GM12892 (cell line): ENCODE data around the gene CCND1.

Source experiments
- DNase-seq: peaks from one replicate; pipeline ENCODE4 v3.0.0; 2011; ENCODE audit not compliant: insufficient read length
- FAIRE-seq: peaks from 2 replicates; lab custom pipeline; 2011; peaks lifted over from hg19 to GRCh38; lab: Jason Lieb, UNC
- POLR2A ChIP-seq: IDR thresholded peaks from 2 replicates; pipeline ENCODE4 v1.6.1; 2011; ENCODE audit warnings: low read depth, low read length, control low read depth
- POLR2AphosphoS5 ChIP-seq: IDR thresholded peaks from 2 replicates; pipeline ENCODE4 v1.6.1; 2011; ENCODE audit warnings: low read depth, low read length, control low read depth
- TAF1 ChIP-seq: IDR thresholded peaks from 2 replicates; pipeline ENCODE4 v1.6.1; 2011; ENCODE audit warnings: low read depth, mild to moderate bottlenecking, control low read depth, low read length, borderline replicate concordance

The CCND1 gene

DNA sequence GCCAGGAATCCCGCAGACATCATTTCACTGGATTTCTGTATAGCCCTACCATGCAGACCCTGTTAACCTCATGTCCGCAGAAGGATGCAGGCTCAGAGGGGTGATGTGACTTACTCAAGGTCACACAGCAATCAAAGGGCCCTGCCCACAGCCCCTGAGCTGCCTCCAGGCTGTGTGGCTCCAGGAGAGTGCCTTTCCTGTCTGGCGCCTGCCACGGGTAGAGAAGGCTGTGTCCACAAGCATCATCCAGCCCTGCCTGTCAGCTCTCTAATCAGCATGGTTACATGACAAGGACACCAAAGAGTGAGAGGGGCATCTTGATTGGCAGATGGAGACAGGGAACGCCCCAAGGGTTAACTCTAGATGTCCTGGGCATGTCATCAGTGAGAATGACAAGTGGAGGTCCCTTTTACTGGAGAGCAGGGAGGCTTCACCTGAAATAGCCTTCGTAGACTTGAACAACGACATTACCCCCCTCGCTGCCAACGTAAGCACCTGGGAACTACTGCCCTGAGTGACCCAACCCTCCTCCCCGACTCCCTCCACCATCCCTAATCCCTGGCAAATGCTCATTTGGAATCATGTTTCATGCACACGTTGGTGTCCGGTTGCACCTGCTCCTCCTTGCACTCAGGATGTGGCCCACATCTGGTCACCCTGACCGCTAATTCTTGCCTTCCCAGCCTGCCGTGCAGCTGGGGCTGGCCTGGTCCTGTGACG is 56.0 kb downstream of the CCND1 start:
- DNase-seq (no peak), FAIRE-seq (no peak)
- TF ChIP-seq POLR2A (no peak), TAF1 (no peak), POLR2AphosphoS5 (no peak)

DNA sequence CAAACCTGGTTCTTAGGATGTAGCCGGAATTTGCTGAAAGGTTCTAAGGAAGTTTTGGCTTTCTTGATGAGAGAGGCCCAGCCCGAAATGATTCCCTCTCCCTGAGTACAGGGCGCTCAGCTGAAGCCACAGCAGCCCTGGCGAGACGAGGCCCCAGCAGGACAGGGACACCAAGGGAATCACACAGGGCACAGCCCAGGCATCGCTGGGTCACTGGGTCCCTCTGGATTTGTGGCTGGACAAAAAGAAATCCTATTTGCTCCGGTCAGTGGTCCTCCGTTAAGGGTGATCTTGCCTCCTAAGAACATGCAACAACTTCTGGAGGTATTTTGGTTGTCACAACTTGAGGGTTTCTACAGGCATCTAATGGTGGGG is 56.5 kb downstream of the CCND1 start:
- FAIRE-seq = no peak
- TF ChIP-seq POLR2A (no peak), POLR2AphosphoS5 (no peak), TAF1 (no peak)

GRCh38 chr11:69697861-69698260 is 56.9 kb downstream of the CCND1 start:
- FAIRE-seq = no peak
- no peak for TF ChIP-seq POLR2AphosphoS5
- TF ChIP-seq TAF1 = no peak
- TF ChIP-seq POLR2A = no peak
- no peak for DNase-seq

More for the DNA sequence above, 56.5 kb downstream of the CCND1 start:
- DNase-seq = no peak

- FAIRE-seq = no peak
- TF ChIP-seq POLR2AphosphoS5 = no peak
- no peak for TF ChIP-seq TAF1
- TF ChIP-seq POLR2A = no peak
- no peak for DNase-seq
These were observed 57.4 kb downstream of the CCND1 start for GRCh38 chr11:69698362-69698761.

DNA sequence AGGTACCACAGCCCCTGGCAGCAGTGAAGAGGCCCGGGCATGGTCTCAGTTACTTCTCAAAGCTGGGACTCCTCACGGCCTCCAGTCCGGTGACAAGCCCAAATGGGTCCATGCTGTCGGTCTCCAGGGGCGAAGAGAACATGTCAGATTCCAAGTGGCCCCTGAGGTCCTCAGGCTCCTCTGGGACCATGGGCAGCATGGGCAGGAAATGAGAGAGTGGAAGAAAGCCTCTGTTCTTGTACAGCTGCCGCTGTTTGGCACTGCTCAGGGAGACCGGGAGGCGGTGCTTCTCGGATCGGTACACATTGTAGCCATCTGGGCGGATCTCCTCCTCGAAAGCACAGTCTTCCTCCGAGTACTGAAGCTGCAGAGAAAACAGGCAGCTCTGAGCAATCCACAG is 58.3 kb downstream of the CCND1 start:
- TF ChIP-seq POLR2A (no peak), TAF1 (no peak), POLR2AphosphoS5 (no peak)
- DNase-seq (no peak), FAIRE-seq (no peak)

DNA sequence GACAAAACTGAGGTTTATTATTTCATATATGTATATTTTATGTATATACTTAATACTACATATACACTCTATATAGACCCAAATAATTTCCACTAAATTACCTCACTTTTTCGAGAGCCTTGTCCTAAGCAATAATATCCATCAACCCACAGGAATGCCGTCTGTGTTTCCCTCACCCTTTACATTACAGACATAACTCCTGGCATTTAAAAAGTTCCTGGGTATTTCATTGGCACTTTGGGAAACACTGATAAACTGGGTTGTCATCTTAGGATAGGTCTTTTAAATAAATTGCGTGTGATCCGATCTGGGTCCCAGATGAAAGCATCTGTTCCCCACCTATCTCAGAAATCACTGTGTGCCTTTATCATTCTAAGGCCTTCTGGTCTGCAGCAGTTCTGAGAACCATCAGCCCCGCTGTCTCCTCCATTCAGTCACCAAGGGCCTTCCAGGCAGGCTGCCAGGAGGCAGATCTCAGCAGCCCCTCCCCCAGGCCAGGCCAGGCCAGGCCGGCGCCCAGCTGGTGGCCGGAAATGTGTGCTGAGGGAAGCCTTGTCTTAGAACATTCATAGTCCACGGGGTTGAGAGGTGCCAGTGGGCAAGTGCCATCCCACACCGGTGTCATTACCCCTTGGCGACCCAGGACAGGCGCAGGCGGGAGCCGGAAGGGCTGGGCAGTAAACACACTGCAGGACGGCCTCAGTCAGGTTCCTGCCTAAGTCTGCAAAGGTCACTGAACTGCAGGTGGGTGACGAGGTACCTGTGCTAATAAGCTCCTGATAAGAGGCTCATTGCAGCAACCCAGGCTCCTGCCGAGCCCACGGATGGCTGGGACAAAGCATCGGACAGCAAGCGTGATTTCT is 59.6 kb downstream of the CCND1 start:
- no peak for TF ChIP-seq POLR2AphosphoS5
- no peak for TF ChIP-seq TAF1
- TF ChIP-seq POLR2A = no peak
- DNase-seq (no peak), FAIRE-seq (no peak)

DNA sequence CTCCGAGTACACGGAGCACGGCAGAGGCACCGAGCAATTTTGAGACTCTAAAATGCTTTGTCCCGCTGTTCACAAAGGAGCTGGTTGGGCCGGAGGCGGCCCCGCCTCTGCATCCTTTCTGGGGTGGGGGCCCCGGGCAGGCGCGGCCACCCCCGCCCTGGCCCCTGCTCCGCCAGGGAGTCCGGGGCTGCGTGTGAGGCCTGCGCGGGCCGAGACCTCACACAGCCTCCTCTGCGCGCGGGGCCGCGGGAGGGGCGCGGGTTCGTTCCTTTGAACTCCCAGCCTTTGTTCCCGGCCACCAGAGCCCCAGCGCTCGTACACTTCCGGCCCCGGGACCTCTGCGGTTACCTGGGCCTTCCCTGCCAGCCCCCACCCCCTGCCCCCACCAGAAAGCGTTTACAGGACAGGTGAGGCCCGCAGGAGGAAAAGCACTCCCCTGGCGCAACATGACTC is 61.3 kb downstream of the CCND1 start:
- FAIRE-seq (no peak), DNase-seq (no peak)
- TF ChIP-seq POLR2A (no peak), TAF1 (no peak), POLR2AphosphoS5 (no peak)

GRCh38 chr11:69702769-69703452 is 62.0 kb downstream of the CCND1 start:
- DNase-seq (no peak), FAIRE-seq (no peak)
- TF ChIP-seq POLR2A (no peak), POLR2AphosphoS5 (no peak), TAF1 (no peak)

GRCh38 chr11:69703453-69703767 is 62.5 kb downstream of the CCND1 start:
- TF ChIP-seq TAF1 (no peak), POLR2A (no peak), POLR2AphosphoS5 (no peak)
- DNase-seq = no peak
- FAIRE-seq = no peak
